ENCODE results near the gene TMEM63B. TPM values are rescaled to one million over a fixed set of nuclear protein-coding genes. Genes with fewer than 3 reads are reported as not detected.
"Not testable (repeated sequence)": the region's sequence is repeated elsewhere in the genome, so short reads cannot be mapped to it uniquely, and the experiment has no call there.

The TMEM63B gene
- total RNA-seq, 2 experiments from 2014 or later: 11.1 to 11.6 TPM

- DNase-seq (no peak), ATAC-seq (no peak)
- no peak overlapping the region for H3K4me3 Mint-ChIP-seq
- no peaks in the 10 kb centered on the region for H3K27me3 Mint-ChIP-seq
- H3K27ac Mint-ChIP-seq: no peak overlapping the region
- CTCF ChIA-PET: interaction anchor here (0.9 to 2.1 kb wide), 4 partner anchors 10 to 320 kb away, joined by 3 to 9 read pairs (median 6); no protein-coding TSS in a partner anchor
- H3K36me3 Mint-ChIP-seq: no peaks in the 10 kb centered on the region
- no peaks in the 10 kb centered on the region for H3K9me3 Mint-ChIP-seq (ENCODE audit: low read depth)
- no peaks in the 10 kb centered on the region for H3K4me1 Mint-ChIP-seq
These were observed 38.3 kb upstream of the TMEM63B start for GRCh38 chr6:44088827-44089590.

- ATAC-seq (no peak), DNase-seq (no peak)
- CTCF ChIA-PET: interaction anchor here (2.1 kb wide), 1 partner anchor 15 kb away, joined by 7 read pairs; no protein-coding TSS in a partner anchor
- no peaks in the 10 kb centered on the region for H3K4me1 Mint-ChIP-seq
- H3K27me3 Mint-ChIP-seq: no peaks in the 10 kb centered on the region
- no peak overlapping the region for H3K4me3 Mint-ChIP-seq
- H3K9me3 Mint-ChIP-seq (ENCODE audit: low read depth): no peaks in the 10 kb centered on the region
- no peak overlapping the region for H3K27ac Mint-ChIP-seq
- no peaks in the 10 kb centered on the region for H3K36me3 Mint-ChIP-seq
These were observed 36.9 kb upstream of the TMEM63B start for GRCh38 chr6:44090465-44090864.

GRCh38 chr6:44091356-44091755 is 36.0 kb upstream of the TMEM63B start:
- DNase-seq; ATAC-seq; H3K27me3 Mint-ChIP-seq; H3K9me3 Mint-ChIP-seq (ENCODE audit: low read depth); H3K36me3 Mint-ChIP-seq; H3K4me1 Mint-ChIP-seq; H3K27ac Mint-ChIP-seq; H3K4me3 Mint-ChIP-seq: not testable (repeated sequence)
- CTCF ChIA-PET: interaction anchor here (0.6 to 2.7 kb wide), 3 partner anchors 13 to 488 kb away, joined by 3 to 7 read pairs (median 7); no protein-coding TSS in a partner anchor

- Mint-ChIP-seq H3K27me3 (no peaks in the 10 kb centered on the region), H3K9me3 (ENCODE audit: low read depth) (no peaks in the 10 kb centered on the region), H3K4me3 (no peak overlapping the region), H3K36me3 (no peaks in the 10 kb centered on the region), H3K4me1 (no peaks in the 10 kb centered on the region), H3K27ac (no peak overlapping the region)
- no peak for ATAC-seq
- CTCF ChIA-PET: interaction anchor here (0.6 to 2.7 kb wide), 3 partner anchors 14 to 489 kb away, joined by 3 to 7 read pairs (median 3); no protein-coding TSS in a partner anchor
- no peak for DNase-seq
These were observed 35.1 kb upstream of the TMEM63B start for GRCh38 chr6:44091981-44092884.

- DNase-seq (no peak), ATAC-seq (no peak)
- Mint-ChIP-seq H3K4me1 (no peaks in the 10 kb centered on the region), H3K9me3 (ENCODE audit: low read depth) (no peaks in the 10 kb centered on the region), H3K27ac (no peak overlapping the region), H3K36me3 (no peaks in the 10 kb centered on the region), H3K27me3 (no peaks in the 10 kb centered on the region), H3K4me3 (no peak overlapping the region)
- CTCF ChIA-PET: interaction anchor here (1.5 to 2.7 kb wide), 2 partner anchors 14 to 18 kb away, joined by 3 to 7 read pairs; no protein-coding TSS in a partner anchor
These were observed 34.3 kb upstream of the TMEM63B start for GRCh38 chr6:44093066-44093465.

GRCh38 chr6:44093750-44094402 is 33.5 kb upstream of the TMEM63B start:
- Mint-ChIP-seq H3K9me3 (ENCODE audit: low read depth) (no peaks in the 10 kb centered on the region), H3K27ac (no peak overlapping the region), H3K27me3 (no peaks in the 10 kb centered on the region), H3K4me1 (no peaks in the 10 kb centered on the region), H3K36me3 (no peaks in the 10 kb centered on the region), H3K4me3 (no peak overlapping the region)
- DNase-seq (no peak), ATAC-seq (no peak)
- CTCF ChIA-PET: interaction anchor here (1.3 to 6.5 kb wide), 3 partner anchors 15 to 141 kb away, joined by 5 to 61 read pairs (median 7); no protein-coding TSS in a partner anchor

- DNase-seq (no peak), ATAC-seq (no peak)
- Mint-ChIP-seq H3K36me3 (no peaks in the 10 kb centered on the region), H3K27me3 (no peaks in the 10 kb centered on the region), H3K9me3 (ENCODE audit: low read depth) (no peaks in the 10 kb centered on the region), H3K27ac (no peak overlapping the region), H3K4me3 (no peak overlapping the region), H3K4me1 (no peaks in the 10 kb centered on the region)
- CTCF ChIA-PET: interaction anchor here (1.1 to 6.5 kb wide), 3 partner anchors 11 to 140 kb away, joined by 3 to 61 read pairs (median 5); no protein-coding TSS in a partner anchor
These were observed 32.7 kb upstream of the TMEM63B start for GRCh38 chr6:44094403-44095242.

- DNase-seq; H3K27ac Mint-ChIP-seq; H3K4me1 Mint-ChIP-seq; H3K4me3 Mint-ChIP-seq; H3K9me3 Mint-ChIP-seq (ENCODE audit: low read depth); H3K27me3 Mint-ChIP-seq; H3K36me3 Mint-ChIP-seq; ATAC-seq: not testable (repeated sequence)
- CTCF ChIA-PET: interaction anchor here (1.1 to 6.5 kb wide), 4 partner anchors 11 to 139 kb away, joined by 3 to 61 read pairs (median 9); no protein-coding TSS in a partner anchor
These were observed 32.1 kb upstream of the TMEM63B start for GRCh38 chr6:44095243-44095623.

GRCh38 chr6:44096612-44097011 is 30.7 kb upstream of the TMEM63B start:
- H3K4me3 Mint-ChIP-seq: no peak overlapping the region
- H3K4me1 Mint-ChIP-seq: no peaks in the 10 kb centered on the region
- H3K27me3 Mint-ChIP-seq: no peaks in the 10 kb centered on the region
- ATAC-seq: peak; percentile 89
- no peaks in the 10 kb centered on the region for H3K9me3 Mint-ChIP-seq (ENCODE audit: low read depth)
- H3K27ac Mint-ChIP-seq: no peak overlapping the region
- CTCF ChIA-PET: interaction anchor here (0.7 to 6.5 kb wide), 22 partner anchors 10 to 326 kb away, joined by 3 to 61 read pairs (median 4); partner anchors contain the start of genes MYMX and VEGFA
- DNase-seq: peak; percentile 84
- no peaks in the 10 kb centered on the region for H3K36me3 Mint-ChIP-seq

GRCh38 chr6:44097782-44098317 is 29.5 kb upstream of the TMEM63B start:
- Mint-ChIP-seq H3K9me3 (ENCODE audit: low read depth) (no peaks in the 10 kb centered on the region), H3K36me3 (no peaks in the 10 kb centered on the region), H3K27ac (no peak overlapping the region), H3K27me3 (no peaks in the 10 kb centered on the region), H3K4me1 (peaks cover 9% of the 10 kb centered on the region), H3K4me3 (no peak overlapping the region)
- ATAC-seq (no peak), DNase-seq (no peak)
- CTCF ChIA-PET: interaction anchor here (0.9 to 6.5 kb wide), 14 partner anchors 9 to 327 kb away, joined by 3 to 61 read pairs (median 4); partner anchors contain the start of gene VEGFA

GRCh38 chr6:44099192-44099591 is 28.2 kb upstream of the TMEM63B start:
- CTCF ChIA-PET: interaction anchor here (1.0 to 6.5 kb wide), 9 partner anchors 11 to 375 kb away, joined by 3 to 61 read pairs (median 5); no protein-coding TSS in a partner anchor
- Mint-ChIP-seq H3K9me3 (ENCODE audit: low read depth) (no peaks in the 10 kb centered on the region), H3K27ac (no peak overlapping the region), H3K4me1 (peaks cover 9% of the 10 kb centered on the region), H3K36me3 (no peaks in the 10 kb centered on the region), H3K27me3 (no peaks in the 10 kb centered on the region), H3K4me3 (no peak overlapping the region)
- DNase-seq (no peak), ATAC-seq (no peak)

- no peaks in the 10 kb centered on the region for H3K36me3 Mint-ChIP-seq
- H3K27me3 Mint-ChIP-seq: no peaks in the 10 kb centered on the region
- H3K9me3 Mint-ChIP-seq (ENCODE audit: low read depth): no peaks in the 10 kb centered on the region
- peaks cover 16% of the 10 kb centered on the region for H3K4me1 Mint-ChIP-seq
- peak; percentile 41 for ATAC-seq
- CTCF ChIA-PET: interaction anchor here (1.2 to 6.5 kb wide), 7 partner anchors 17 to 376 kb away, joined by 3 to 61 read pairs (median 3); no protein-coding TSS in a partner anchor
- H3K4me3 Mint-ChIP-seq: no peak overlapping the region
- no peak for DNase-seq
- no peak overlapping the region for H3K27ac Mint-ChIP-seq
These were observed 27.2 kb upstream of the TMEM63B start for GRCh38 chr6:44100088-44100550.
